GM10248 (cell line): Measurements from ENCODE around the gene HCRT.

ENCODE experiments used
- CTCF ChIA-PET: fragments of 300-600 bp; sonication (Branson Sonifier 250); formaldehyde crosslinking; extraction: SDS; loops from one replicate; lab custom pipeline; 2021; ENCODE audit warnings: antibody characterized with exemption; lab: Yijun Ruan, JAX
- POLR2A ChIA-PET: fragments of 350-650 bp; sonication (Branson Sonifier 250); formaldehyde crosslinking; extraction: SDS; loops from one replicate; lab custom pipeline; 2020; ENCODE audit warnings: antibody characterized with exemption; lab: Yijun Ruan, JAX
- DNase-seq: peaks from one replicate; pipeline ENCODE4 v3.0.0; 2012; ENCODE audit errors: extremely low spot score
- TF ChIP-seq, protein P1 (sequence below): IDR thresholded peaks from 2 replicates; pipeline ENCODE4 v1.5.1; 2012; ENCODE audit warnings: mild to moderate bottlenecking, low read depth; ENCODE audit errors: extremely low read depth, missing control alignments, control extremely low read depth

The HCRT gene

GRCh38 chr17:42184713-42185620 is at the start of gene HCRT:
Gene HCRT (minus strand): TSS chr17:42185452. CDS start chr17:42185365, 87 bp downstream.
- CTCF ChIA-PET, result interaction anchor here (1.1 to 6.3 kb wide), 12 partner anchors 9 to 221 kb away, joined by 3 to 53 read pairs (median 5); partner anchors contain the start of genes GHDC, KAT2A, NKIRAS2 and STAT3
- TF ChIP-seq, protein P1, sequence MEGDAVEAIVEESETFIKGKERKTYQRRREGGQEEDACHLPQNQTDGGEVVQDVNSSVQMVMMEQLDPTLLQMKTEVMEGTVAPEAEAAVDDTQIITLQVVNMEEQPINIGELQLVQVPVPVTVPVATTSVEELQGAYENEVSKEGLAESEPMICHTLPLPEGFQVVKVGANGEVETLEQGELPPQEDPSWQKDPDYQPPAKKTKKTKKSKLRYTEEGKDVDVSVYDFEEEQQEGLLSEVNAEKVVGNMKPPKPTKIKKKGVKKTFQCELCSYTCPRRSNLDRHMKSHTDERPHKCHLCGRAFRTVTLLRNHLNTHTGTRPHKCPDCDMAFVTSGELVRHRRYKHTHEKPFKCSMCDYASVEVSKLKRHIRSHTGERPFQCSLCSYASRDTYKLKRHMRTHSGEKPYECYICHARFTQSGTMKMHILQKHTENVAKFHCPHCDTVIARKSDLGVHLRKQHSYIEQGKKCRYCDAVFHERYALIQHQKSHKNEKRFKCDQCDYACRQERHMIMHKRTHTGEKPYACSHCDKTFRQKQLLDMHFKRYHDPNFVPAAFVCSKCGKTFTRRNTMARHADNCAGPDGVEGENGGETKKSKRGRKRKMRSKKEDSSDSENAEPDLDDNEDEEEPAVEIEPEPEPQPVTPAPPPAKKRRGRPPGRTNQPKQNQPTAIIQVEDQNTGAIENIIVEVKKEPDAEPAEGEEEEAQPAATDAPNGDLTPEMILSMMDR, result no peak
- no peak for DNase-seq

DNA sequence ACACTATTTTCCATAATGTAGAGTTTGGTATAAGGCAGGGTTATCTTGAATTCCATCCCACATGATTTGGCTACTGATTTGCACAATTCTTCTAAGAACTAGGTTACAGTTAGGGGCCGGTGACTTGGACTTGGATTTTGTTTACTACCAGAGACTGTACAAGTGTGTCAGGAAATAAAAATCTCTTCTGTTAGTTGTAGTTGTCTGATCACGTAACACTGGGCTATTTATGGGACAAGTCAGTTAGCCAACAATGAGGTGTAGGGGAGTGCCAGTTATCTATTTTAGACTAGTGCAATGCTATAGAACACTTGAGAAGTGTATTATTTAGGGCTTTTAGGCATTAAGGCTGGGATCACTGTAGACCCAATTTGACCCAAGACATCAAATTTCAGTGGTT is 48.7 kb upstream of the HCRT start:
- POLR2A ChIA-PET, result no interaction called here
- TF ChIP-seq, protein P1, result no peak
- CTCF ChIA-PET, result interaction anchor here (4.2 kb wide), 1 partner anchor 15 kb away, joined by 28 read pairs; no protein-coding TSS in a partner anchor
- DNase-seq, result no peak

More at GRCh38 chr17:42184713-42185620, at the start of gene HCRT:
- POLR2A ChIA-PET, result no interaction called here

GRCh38 chr17:42233156-42233555 is 47.9 kb upstream of the HCRT start:
- no peak for DNase-seq
- ChIA-PET POLR2A (no interaction called here), CTCF (interaction anchor here (4.1 kb wide), 1 partner anchor 11 kb away, joined by 15 read pairs; no protein-coding TSS in a partner anchor)
- TF ChIP-seq, protein P1, result no peak

DNA sequence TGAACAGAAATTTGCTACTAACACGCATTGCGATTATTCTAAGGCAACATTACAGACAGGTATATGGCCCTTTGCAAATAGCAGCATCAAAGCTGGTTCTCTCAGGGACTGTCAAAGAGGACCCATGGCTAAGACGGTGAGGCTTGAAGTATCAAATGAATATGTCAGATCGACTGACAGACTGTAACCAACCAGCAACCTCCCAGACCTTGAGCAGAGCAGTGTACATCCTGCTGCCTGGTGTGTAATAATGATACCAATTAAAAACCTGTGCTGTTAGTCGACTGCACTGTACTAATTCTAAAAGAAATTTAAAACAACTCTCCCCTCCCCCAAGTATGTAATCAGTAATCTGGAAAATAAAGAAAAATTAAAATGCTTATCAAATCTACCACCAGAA is 45.0 kb upstream of the HCRT start:
- POLR2A ChIA-PET, result no interaction called here
- DNase-seq, result no peak
- CTCF ChIA-PET, result interaction anchor here (1.2 to 4.1 kb wide), 4 partner anchors 8 to 29 kb away, joined by 3 to 15 read pairs (median 5); no protein-coding TSS in a partner anchor
- TF ChIP-seq, protein P1, result no peak

- DNase-seq, result no peak
- POLR2A ChIA-PET, result no interaction called here
- TF ChIP-seq, protein P1, result no peak
- CTCF ChIA-PET, result interaction anchor here (1.3 to 2.2 kb wide), 2 partner anchors 15 kb away, joined by 3 to 7 read pairs; no protein-coding TSS in a partner anchor
These were observed 42.8 kb upstream of the HCRT start for GRCh38 chr17:42227849-42228700.

DNA sequence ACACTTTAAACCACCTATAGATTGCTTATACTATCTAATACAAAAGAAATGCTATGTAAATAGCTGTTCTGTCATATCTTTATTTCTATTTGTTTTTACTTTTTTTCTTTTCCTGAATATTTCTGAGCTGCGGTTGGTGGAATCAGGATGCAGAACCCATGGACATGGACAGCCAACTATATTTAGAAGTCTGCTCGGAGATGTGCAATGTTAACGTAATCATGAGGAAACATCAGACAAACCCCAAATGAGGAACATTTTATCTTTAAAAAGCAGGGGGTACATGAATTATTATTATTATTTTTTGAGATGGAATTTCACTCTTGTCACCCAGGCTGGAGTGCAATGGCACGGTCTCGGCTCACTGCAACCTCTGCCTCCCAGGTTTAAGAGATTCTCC is 40.4 kb upstream of the HCRT start:
- ChIA-PET POLR2A (no interaction called here), CTCF (interaction anchor here (1.1 kb wide), 1 partner anchor 34 kb away, joined by 3 read pairs; no protein-coding TSS in a partner anchor)

More for the DNA sequence above, 40.4 kb upstream of the HCRT start:
- no peak for DNase-seq
- TF ChIP-seq, protein P1, result no peak
